Fibroblast of peridontal ligament (primary cell): ENCODE results near the gene NDUFA9.

Source experiments
- DNase-seq: peaks from one replicate; pipeline ENCODE4 v3.0.0-alpha.2; 2010; ENCODE audit errors: extremely low read depth

The NDUFA9 gene

GRCh38 chr12:4648501-4649357 is at the start of gene NDUFA9, which contains the start of gene AKAP3:
TSS of gene NDUFA9 (plus strand) at chr12:4649114. CDS start at chr12:4649127, 13 bp downstream.
TSS of gene AKAP3 (minus strand) at chr12:4649051. CDS start at chr12:4638196, 10,855 bp downstream.
- DNase-seq = peak; percentile 88

- DNase-seq = no peak
Observed at GRCh38 chr12:4603421-4603820, 45.5 kb upstream of the NDUFA9 start.

GRCh38 chr12:4603946-4604345 is 45.0 kb upstream of the NDUFA9 start:
- no peak for DNase-seq

- DNase-seq = peak; percentile 88
Observed at GRCh38 chr12:4604684-4605193, 44.2 kb upstream of the NDUFA9 start.

GRCh38 chr12:4607056-4607455 is 41.9 kb upstream of the NDUFA9 start:
- DNase-seq = no peak

- DNase-seq = no peak
Observed at GRCh38 chr12:4609071-4609470, 39.8 kb upstream of the NDUFA9 start.

GRCh38 chr12:4610481-4610880 is 38.4 kb upstream of the NDUFA9 start:
- DNase-seq = no peak

- DNase-seq = no peak
Observed at GRCh38 chr12:4615667-4616066, 33.2 kb upstream of the NDUFA9 start.

- no peak for DNase-seq
Observed at GRCh38 chr12:4621511-4621910, 27.4 kb upstream of the NDUFA9 start.

- no peak for DNase-seq
Observed at GRCh38 chr12:4626543-4626942, 22.4 kb upstream of the NDUFA9 start.

GRCh38 chr12:4628406-4628805 is 20.5 kb upstream of the NDUFA9 start:
- no peak for DNase-seq

GRCh38 chr12:4630262-4630661 is 18.7 kb upstream of the NDUFA9 start:
- DNase-seq = no peak

GRCh38 chr12:4643747-4644146 is 5.2 kb upstream of the NDUFA9 start:
- DNase-seq = no peak

GRCh38 chr12:4645023-4645422 is 3.9 kb upstream of the NDUFA9 start:
- DNase-seq = no peak

GRCh38 chr12:4648104-4648500 is 812 bp upstream of the NDUFA9 start:
- DNase-seq = peak; percentile 11

GRCh38 chr12:4649358-4649661 is 396 bp downstream of the NDUFA9 start:
- DNase-seq = no peak

- DNase-seq = no peak
Observed at GRCh38 chr12:4653257-4653656, 4.3 kb downstream of the NDUFA9 start.

- no peak for DNase-seq
Observed at GRCh38 chr12:4653691-4654090, 4.8 kb downstream of the NDUFA9 start.

GRCh38 chr12:4663971-4664505 is 15.1 kb downstream of the NDUFA9 start:
- peak; percentile 94 for DNase-seq

GRCh38 chr12:4665236-4665635 is 16.3 kb downstream of the NDUFA9 start:
- DNase-seq = no peak

GRCh38 chr12:4679711-4680110 is 30.8 kb downstream of the NDUFA9 start:
- no peak for DNase-seq

GRCh38 chr12:4681732-4682131 is 32.8 kb downstream of the NDUFA9 start:
- DNase-seq = no peak

- DNase-seq = no peak
Observed at GRCh38 chr12:4685317-4685716, 36.4 kb downstream of the NDUFA9 start.
